OCI-LY3 (cell line): Measurements from ENCODE around the gene MRGPRE.

Experiments used
- CTCF ChIP-seq: fragments of 200-600, 300-600 bp; sonication (generic); IDR thresholded peaks from 2 replicates; pipeline ENCODE4 v1.5.1; 2014; ENCODE audit warnings: antibody characterized with exemption, low read length, low read depth
- EZH2phosphoT487 ChIP-seq: fragments of 200-600 bp; shearing (Covaris generic); IDR thresholded peaks from 2 replicates; pipeline ENCODE4 v1.6.1; 2018; ENCODE audit warnings: antibody characterized with exemption, mixed run types, low read depth

GRCh38 chr11:3189886-3190583, 42.2 kb downstream of the MRGPRE start:
- TF ChIP-seq EZH2phosphoT487: no peak
- TF ChIP-seq CTCF: no peak
